T1000 (cell line): ENCODE data around the gene SLF1.
A peak's percentile ranks its signal among the peaks of the same experiment; 100 is the strongest.
"Not testable (repeated sequence)": the region's sequence is repeated elsewhere in the genome, so short reads cannot be mapped to it uniquely, and the experiment has no call there.

Source experiments
- DNase-seq: peaks from one replicate; lab custom pipeline; 2025; ENCODE audit warnings: mixed read lengths; lab: John Stamatoyannopoulos, UW

Gene SLF1

GRCh38 chr5:94618493-94619328, at the start of gene SLF1, which contains the start of gene KIAA0825:
Gene SLF1, plus strand, starts transcription at chr5:94618669. Its CDS starts 10,142 bp downstream, at chr5:94628811.
Gene KIAA0825, minus strand, starts transcription at chr5:94618604. Its CDS starts 81,478 bp downstream, at chr5:94537126.
- DNase-seq: peak; percentile 68

- no peak for DNase-seq
Observed at GRCh38 chr5:94571415-94571814, 47.1 kb upstream of the SLF1 start.

GRCh38 chr5:94573349-94573748, 45.1 kb upstream of the SLF1 start:
- not testable (repeated sequence) for DNase-seq

GRCh38 chr5:94575196-94575595, 43.3 kb upstream of the SLF1 start:
- DNase-seq: no peak

- no peak for DNase-seq
Observed at GRCh38 chr5:94577466-94578245, 40.8 kb upstream of the SLF1 start.

GRCh38 chr5:94595281-94595840, 23.1 kb upstream of the SLF1 start:
- DNase-seq: no peak

- DNase-seq: no peak
Observed at GRCh38 chr5:94613583-94613982, 4.9 kb upstream of the SLF1 start.

GRCh38 chr5:94614156-94614805, 4.2 kb upstream of the SLF1 start:
- DNase-seq: no peak

- DNase-seq: no peak
Observed at GRCh38 chr5:94615862-94616261, 2.6 kb upstream of the SLF1 start.

GRCh38 chr5:94618029-94618492, 408 bp upstream of the SLF1 start:
- DNase-seq: peak; percentile 58

- DNase-seq: no peak
Observed at GRCh38 chr5:94620256-94620655, 1.8 kb downstream of the SLF1 start.

GRCh38 chr5:94621763-94622162, 3.3 kb downstream of the SLF1 start:
- no peak for DNase-seq

- DNase-seq: no peak
Observed at GRCh38 chr5:94623011-94623410, 4.5 kb downstream of the SLF1 start.

GRCh38 chr5:94623877-94624276, 5.4 kb downstream of the SLF1 start:
- DNase-seq: no peak

GRCh38 chr5:94627191-94627590, 8.7 kb downstream of the SLF1 start:
- no peak for DNase-seq

- no peak for DNase-seq
Observed at GRCh38 chr5:94632024-94632423, 13.6 kb downstream of the SLF1 start.

GRCh38 chr5:94640176-94640575, 21.7 kb downstream of the SLF1 start:
- DNase-seq: no peak

- no peak for DNase-seq
Observed at GRCh38 chr5:94645053-94645452, 26.6 kb downstream of the SLF1 start.

- DNase-seq: no peak
Observed at GRCh38 chr5:94646758-94647157, 28.3 kb downstream of the SLF1 start.

- no peak for DNase-seq
Observed at GRCh38 chr5:94649874-94650273, 31.4 kb downstream of the SLF1 start.

GRCh38 chr5:94658272-94658671, 39.8 kb downstream of the SLF1 start:
- no peak for DNase-seq

- DNase-seq: no peak
Observed at GRCh38 chr5:94660506-94660905, 42.0 kb downstream of the SLF1 start.
